HS-5 (cell line): ENCODE measurements around the gene CAPN10.
A peak's percentile ranks its signal among the peaks of the same experiment; 100 is the strongest.

ENCODE experiments used
- DNase-seq: peaks from one replicate; pipeline ENCODE4 v3.0.0-alpha.2; 2012; ENCODE audit warnings: low read depth

Gene CAPN10

DNA sequence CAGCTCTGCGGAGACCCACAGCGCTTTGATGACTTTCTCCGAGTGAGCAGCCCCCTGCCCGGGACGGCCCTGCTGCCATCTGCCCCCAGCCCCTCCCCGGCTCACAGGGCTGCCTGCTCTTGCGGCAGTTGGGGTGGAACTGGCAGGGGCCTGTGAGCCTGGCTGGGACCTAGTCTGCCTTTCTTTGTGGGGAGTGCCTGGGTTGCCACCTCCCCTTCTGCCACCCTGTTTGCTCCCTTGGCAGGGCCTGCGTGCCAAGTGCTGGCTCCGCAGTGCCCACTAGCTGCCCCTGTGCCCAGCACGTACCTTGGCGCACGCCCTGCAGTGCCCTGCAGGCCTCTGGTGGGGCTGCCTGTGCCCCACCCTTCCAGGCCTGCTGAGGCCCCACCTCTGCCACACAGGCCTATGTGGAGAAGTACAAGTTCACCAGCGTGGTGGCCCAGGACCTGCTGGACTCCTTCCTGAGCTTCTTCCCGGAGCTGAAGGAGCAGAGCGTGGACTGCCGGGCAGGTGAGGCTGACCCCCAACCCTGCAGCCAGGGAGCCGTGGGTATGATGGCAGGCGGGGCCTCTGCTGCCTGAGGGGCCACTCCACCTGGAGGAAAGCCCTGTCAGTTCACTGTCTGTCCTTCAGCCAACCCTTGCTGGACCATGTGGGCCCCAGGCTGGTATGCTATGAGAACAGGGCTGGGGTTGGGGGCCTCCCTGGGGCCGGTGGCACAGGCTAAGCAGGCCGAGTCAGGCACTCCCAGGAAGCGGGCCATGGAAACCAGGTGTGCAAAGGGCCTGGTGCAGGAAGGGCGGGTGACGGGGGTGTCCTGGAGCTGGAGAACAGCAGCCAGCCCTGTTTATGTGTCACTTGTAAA is 11.2 kb upstream of the CAPN10 start:
- DNase-seq: no peak

- no peak for DNase-seq
Observed at GRCh38 chr2:240576036-240576435, 10.5 kb upstream of the CAPN10 start.

- DNase-seq: no peak
Observed at GRCh38 chr2:240576436-240577205, 9.9 kb upstream of the CAPN10 start.

DNA sequence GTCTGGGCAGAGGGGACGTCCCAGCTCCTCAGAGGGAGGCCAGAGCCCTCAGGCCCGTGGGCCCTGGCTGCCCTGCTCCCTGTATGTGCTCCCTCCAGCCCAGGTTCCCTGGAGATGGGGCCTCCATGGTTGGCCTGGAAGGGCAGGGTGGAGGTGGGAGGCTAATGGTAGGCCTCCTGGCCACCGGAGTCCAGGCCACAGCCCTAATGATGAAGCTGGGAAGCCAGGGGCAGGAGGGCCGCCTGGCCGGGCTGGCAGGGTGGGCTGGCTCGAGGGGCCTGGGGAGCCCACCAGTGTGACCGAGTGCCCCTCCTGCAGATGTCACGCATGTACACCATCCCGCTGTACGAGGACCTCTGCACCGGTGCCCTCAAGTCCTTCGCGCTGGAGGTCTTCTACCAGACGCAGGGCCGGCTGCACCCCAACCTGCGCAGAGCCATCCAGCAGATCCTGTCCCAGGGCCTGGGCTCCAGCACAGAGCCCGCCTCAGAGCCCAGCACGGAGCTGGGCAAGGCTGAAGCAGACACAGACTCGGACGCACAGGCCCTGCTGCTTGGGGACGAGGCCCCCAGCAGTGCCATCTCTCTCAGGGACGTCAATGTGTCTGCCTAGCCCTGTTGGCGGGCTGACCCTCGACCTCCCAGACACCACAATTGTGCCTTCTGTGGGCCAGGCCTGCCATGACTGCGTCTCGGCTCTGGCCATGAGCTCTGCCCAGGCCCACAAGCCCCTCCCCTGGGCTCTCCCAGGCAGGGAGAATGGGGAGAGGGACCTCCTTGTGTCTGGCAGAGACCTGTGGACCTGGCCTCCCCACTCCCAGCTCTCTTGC is 9.0 kb upstream of the CAPN10 start:
- DNase-seq: no peak

GRCh38 chr2:240578110-240578450 is 8.5 kb upstream of the CAPN10 start:
- no peak for DNase-seq

GRCh38 chr2:240578488-240578887 is 8.0 kb upstream of the CAPN10 start:
- DNase-seq: no peak

- no peak for DNase-seq
Observed at GRCh38 chr2:240579071-240579762, 7.3 kb upstream of the CAPN10 start.

DNA sequence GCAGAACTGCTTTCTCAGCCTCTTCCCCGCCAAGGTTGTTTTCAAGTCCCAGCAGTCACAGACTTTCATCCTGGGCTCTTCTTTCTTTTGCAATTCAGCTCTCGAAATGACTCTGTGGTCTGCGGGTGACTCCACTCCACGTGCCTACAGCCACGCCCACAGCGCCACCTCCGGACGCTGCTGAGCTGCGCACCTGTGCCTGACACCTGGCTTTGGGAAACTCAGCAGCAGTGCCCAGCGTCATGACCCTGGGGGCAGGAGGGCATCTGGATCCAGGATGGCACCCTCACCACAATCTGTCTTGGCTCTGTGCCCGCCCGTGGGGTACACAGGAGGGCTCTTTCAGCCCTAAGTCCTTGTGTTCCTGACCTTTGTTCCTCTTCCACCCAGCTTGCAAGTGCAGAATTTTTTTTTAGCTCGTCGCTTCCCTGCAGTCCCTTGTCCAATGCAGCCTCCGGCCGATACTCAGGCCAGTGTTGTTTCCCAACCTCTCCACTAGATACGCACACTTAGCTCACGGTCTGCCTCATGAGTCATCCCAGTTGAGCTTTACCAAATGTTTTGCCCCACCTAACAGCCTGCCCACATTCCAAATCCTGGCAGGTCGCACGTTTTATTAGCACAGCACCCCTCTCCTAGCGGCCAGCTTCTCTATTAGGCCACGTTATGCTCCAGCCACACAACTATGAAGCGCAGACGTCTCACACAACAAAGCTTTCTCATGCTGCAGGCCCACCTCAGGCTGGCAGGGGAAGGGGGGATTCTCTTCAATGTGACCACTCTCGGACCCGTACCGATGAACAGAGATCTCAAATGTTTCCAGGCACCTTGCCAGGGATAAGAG is 6.5 kb upstream of the CAPN10 start:
- DNase-seq: peak; percentile 89

DNA sequence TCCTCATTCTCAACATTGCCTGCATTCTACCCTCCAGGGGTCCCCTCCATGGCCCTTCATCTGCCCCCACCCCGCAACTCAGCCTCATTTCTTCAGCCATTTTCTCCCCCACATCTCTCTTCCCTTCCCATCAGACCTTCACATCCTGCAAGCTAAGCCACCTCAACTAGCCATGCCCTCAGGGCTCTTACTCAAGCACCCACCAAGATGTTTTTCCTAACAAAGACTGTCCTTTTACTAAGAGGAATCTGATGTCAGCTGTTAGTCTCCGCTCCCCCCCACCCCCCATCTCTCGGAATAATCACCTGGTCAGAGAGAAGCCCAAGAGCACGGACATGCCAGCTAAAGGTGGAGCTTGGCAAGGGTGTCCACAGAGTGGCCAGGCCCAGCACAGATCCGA is 4.7 kb upstream of the CAPN10 start:
- DNase-seq: no peak

DNA sequence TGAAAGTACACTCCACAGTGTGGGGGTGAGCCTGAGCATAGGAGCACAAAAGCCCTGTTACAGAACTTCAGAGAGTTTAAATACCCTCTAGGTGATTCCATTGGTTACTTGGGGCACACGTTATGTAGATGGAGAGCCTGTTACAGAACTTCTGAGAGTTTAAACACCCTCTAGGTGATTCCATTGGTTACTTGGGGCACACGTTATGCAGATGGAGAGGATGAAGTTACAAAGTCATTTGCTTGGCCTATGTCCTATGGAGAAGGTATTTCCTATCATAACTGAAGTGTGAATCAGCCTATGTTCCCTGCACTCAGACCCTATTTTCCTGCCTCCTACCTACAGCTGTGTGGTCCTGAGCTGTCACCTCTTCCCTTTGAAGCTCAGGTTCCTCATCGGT is 3.8 kb upstream of the CAPN10 start:
- no peak for DNase-seq

- DNase-seq: no peak
Observed at GRCh38 chr2:240583774-240584173, 2.8 kb upstream of the CAPN10 start.

- no peak for DNase-seq
Observed at GRCh38 chr2:240584486-240585031, 2.0 kb upstream of the CAPN10 start.

DNA sequence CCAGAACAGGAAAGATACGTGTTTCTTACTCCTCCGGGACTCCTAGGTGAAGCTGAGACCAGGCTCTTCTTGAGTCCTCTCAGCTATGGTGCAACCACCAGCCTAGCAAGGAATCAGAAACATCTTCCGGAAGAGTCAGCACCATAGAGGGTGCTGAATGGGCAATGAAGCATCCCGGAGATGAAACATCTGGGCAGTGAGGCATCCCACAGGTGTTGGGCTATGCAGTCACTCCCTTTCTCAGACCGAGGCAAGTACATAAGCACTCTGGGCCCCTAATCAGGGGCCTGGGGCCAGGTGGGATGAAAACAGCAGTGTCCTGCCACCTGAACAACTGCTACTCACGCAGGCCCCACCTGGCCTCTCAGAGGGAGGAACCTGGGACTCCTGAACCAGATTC is 1.4 kb upstream of the CAPN10 start:
- DNase-seq: no peak

GRCh38 chr2:240585681-240586197 is 795 bp upstream of the CAPN10 start:
- no peak for DNase-seq

- no peak for DNase-seq
Observed at GRCh38 chr2:240586919-240587800, 626 bp downstream of the CAPN10 start.

- DNase-seq: no peak
Observed at GRCh38 chr2:240588006-240588655, 1.6 kb downstream of the CAPN10 start.

DNA sequence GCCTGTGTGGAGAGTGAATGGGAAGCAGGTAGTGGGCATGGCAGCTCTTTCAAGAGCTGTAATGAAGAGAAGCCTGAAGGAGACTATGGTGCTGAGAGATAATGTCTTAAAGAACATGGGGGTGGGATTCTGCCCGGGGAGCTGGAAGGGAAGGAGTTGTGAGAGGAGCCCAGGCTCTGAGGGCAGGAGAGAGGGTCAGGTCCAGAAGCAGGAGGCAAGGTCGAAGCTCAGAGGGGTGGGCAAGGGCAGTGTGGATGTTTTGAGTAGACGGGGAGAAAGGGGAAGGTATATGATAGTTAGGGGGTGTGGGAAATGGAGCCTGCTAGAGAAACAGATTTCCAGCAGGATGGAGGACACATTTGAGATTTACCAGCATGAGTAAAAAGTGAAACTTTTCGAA is 2.1 kb downstream of the CAPN10 start:
- DNase-seq: no peak

- DNase-seq: no peak
Observed at GRCh38 chr2:240589375-240589774, 2.8 kb downstream of the CAPN10 start.
